HG02571 (cell line): Measurements from ENCODE around the gene RNF166.

Experiments used
- ATAC-seq: cut with Tn5 transposase; IDR thresholded peaks from one replicate; pipeline ENCODE4 v1.9.1; 2021; ENCODE audit warnings: mild to moderate bottlenecking, moderate library complexity; ENCODE audit not compliant: unreplicated experiment

Gene RNF166

DNA sequence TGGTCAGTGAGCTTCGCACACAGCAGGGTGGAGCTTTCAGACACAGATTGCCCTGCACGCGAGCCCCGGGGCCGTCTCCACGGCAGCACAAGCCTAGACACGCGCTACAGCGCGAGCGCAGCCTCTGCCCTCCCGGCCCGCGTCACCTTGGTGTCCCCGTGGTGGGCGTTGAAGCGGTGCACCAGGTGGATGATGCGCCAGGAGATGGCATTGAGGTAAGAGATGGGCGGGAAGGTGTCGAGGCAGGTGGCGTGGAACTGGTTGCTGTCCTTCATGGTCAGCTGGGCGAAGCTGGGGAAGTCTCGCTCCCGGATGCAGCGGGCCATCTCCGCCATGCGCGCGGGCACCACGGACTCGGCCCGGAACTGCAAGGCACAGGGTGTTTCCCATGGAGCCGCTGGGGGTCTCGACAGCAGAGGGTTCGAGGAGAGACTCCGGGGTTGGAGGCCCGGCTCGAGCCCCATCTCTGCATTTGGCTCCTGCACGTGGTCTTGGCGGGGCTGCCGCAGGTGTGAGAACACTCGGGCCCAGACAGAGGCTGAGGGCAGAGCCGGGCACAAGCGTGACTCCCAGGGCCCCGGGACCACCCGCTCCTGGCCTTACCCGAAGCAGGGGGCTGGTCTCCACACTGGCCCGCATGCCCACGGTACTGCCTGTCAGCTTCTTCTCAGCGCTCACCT is 51.0 kb downstream of the RNF166 start:
- no peak for ATAC-seq

DNA sequence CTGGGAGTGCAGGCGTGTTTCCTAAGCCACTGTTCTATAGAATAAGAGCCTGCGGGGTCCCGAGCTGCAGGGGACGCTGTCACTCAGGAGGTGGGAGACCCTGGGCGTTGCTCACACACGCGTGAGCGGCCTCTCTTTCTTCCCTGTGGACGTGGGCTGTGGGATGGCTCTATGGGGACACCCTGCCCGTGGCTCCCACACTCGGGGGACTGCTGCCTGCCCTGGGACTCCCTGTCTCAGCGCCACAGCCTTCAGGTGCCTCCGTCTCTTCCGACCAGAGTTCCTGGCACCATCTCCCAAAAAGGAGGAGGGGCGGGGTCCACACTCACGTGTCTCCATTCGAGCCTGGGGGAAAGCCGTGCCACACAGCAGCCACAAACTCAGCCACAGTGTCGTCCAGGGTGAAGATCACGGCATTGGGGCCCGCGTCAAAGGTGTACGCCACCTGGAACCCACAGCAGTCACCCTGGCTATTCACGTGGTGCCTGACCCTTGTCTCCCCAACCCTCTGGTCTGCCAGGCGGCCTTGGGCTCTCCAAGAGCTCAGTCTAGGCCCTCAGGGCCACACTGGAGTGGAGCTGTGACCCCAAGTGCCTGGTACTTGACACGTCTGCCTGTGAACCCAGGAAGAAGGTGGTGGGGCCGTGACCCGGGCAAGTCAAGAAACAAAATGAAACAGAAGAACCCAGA is 51.7 kb downstream of the RNF166 start:
- ATAC-seq, result no peak

DNA sequence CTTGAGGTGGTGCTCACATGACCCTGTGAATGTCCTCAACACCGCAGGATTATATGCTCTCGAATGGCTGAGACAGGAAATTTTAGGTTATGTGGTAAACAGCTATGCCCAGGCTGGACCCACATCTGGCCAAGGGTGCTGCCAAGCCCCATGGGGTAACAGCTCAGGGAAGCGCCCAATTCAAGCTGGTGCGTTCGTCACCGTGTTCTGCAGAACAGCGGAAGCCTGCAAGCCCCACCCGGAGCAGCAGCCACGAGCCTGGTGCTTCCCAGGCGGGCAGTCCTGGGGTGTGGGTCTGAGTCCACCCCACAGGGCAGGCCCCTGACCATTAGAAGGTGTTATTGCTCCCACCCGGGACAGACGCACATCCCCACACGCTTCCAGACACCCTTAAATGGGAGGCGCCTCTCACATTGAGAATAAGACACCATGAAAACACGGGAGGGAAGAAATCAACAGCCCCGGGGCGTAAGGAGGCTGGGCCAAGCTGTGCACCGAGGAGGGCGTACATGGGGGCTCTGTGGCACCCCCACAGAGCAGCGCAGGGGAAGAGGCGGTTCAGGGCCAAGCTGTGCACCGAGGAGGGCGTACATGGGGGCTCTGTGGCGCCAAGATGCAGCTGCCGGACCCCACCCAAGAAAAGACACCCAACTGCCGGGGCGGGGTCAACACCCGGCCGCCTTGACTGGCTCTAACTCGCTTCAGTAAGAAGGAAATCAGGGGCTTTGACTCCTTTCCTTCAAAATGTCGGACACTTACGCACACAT is 52.4 kb downstream of the RNF166 start:
- ATAC-seq, result no peak

DNA sequence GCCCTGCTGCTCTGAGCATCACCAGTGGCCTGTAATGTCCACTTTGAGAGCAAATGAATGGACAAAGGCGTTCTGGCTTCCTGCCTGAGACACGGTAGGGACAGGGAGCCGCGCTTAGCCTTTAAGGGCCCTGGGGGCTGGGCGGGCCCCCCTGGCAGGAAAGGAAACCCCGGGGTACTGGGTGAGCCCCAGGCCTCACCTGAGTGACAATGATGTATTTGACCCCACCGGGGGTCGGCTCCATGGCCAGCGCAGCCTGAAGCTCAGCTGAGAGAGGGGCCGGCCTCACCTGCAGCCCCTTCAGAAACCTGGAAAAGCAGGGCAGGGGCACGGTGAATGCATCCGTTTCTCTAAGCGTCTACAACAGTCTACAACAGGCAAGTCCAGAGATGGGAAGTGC is 53.1 kb downstream of the RNF166 start:
- no peak for ATAC-seq

DNA sequence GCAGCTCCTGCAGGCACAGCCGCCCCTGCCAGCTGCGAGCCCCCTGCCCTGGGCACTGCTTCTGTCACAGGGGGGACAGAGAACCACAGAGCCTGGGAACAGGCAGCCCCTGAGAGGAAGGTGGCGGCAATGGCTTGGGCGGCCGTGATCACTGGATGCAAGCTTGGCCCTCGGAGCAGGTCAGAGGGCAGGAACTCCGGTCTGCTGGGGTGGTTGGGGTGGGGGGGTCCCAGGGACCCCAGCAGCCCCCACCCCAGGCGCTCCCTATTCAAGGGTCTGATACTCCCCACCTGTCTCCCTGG is 53.5 kb downstream of the RNF166 start:
- ATAC-seq, result no peak

DNA sequence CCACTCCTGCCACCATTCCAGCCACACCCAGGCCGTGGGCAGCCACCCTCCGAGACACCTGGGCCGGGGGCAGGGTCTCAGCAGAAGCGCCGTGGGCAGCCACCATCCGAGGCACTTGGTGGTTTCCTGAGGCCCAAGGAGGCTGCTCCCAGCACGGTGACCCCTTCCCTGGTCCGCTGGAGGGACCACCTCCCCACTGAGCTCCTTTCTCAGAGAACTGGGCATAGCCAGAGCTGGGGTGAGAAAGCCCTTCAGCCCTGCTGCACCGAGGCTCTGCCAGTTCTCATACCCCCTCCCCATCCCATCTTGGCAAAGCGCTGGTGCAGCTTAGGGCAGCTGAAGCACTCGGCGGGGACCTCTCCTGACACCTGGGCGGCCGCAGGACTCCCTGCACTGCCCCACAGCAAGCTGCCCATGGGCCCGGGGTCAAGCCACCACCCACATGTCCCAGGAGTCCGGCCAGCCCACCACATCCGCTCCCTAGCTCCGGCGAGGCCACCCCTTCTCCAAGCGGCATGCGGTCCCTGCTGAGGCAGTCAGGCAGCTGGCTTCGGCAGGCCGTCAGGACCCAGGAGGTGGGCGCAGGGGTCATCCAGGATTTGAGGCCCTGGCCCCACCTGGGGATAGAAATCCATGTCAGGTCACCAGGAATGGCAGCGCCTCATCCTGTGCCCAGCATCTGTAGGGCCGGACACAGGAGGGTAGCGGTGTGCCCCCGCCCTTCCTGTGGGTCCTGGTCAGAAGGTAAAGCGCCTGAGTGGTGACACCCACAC is 54.0 kb downstream of the RNF166 start:
- ATAC-seq, result no peak

DNA sequence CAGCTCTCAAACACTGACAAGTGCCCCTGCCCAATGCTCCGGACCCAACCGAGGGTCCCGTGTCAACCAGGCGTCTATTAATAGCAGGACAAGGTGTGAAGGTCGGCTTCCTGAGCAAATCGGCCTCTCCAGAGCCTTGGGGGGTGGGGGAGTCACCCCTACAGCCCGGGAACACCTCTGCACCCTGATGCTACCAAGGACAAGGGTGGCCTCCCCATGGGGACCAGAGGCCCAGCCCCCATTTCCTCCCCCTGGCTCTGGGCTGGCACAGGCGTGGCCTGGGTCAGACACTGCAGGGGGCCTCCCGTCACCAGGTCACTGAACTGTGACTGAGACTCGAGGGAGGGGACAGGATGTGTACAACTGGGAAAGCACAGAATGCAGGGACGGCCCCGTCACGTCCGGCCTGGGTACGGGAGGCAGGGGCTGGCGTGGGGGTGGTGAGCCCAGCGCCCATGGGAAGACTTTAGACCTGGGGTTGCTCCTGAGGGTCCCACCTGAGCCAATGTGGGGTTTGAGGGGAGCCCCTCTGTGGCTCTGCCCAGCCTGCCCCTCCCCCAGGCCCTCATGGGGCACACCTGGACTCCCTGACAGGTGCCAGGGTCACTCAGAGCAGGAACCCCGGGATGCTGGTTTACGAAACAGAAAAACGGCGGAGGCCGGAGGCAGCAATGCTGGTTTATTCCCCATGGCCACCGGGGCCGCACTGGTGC is 54.8 kb downstream of the RNF166 start:
- ATAC-seq, result peak; percentile 61

DNA sequence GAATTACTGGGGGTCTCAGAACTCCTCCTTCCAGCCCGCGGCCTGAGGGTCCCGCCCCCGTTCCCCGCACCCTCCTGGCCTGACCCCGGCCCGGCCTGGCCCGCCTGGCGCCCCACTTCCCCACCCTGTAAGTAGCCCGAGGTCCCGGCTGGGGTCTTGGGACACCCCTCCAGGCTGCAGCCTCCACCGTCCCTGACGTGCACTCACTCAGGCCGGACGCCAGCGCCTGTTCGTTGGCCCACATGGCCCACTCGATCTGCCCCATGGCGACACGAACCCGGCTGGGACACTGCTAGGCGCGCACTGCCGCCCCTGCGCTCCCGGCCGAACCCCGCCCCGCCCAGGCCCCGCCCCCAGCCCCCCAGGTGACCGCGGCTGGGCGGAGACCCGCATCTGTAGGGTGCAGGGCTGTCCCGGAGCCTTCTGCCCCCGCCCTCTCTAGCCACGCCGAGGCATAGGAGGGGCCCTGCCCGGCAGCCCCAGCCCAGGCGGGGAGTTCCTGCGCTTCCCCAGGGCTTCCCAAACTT is 55.4 kb downstream of the RNF166 start, which contains the start of gene CYBA:
CYBA (minus strand) TSS at position 305 of the 527 bp plus-strand sequence; CDS start at position 265, 40 bp downstream.
- ATAC-seq, result peak; percentile 67

DNA sequence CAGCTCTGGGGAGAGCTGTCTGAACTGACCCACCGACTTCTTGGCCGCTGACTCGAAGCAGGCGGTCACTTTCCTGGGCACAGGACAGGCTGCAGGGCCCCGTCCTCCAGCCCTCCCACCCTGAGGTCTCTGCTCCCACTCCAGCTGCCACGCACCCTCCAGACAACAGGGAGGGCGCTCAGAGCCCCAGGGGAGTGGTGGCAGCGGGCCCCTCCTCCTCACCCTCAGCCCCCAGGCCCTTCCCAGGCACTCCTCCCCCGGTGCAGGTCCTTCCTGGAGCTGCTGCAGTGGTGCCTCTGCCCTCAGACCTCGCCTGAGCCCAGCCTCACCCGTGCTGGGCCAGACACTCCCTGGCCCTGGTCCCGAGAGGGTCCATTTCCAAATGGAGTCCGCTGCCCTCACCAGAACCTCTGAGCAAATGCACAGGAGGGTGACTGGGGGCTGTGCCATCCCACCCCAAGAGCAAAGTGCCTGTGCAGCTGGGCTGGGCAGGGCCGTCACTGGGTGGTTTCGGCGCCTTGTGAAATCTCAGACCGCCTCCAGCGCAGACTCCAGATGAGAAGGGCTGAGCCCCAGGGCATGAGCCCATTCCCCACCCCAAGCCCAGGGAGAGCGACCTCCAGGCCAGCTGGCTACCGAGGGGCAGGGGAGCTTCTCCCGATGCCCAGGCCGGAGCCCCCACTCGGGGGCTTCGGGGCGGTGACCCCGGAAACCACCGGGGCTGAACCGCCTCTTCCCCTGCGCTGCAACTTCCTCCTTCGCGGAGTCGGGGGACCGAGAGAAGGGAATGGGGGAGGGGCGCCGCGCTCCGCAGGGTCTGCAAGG is 56.1 kb downstream of the RNF166 start:
- ATAC-seq, result peak; percentile 20

DNA sequence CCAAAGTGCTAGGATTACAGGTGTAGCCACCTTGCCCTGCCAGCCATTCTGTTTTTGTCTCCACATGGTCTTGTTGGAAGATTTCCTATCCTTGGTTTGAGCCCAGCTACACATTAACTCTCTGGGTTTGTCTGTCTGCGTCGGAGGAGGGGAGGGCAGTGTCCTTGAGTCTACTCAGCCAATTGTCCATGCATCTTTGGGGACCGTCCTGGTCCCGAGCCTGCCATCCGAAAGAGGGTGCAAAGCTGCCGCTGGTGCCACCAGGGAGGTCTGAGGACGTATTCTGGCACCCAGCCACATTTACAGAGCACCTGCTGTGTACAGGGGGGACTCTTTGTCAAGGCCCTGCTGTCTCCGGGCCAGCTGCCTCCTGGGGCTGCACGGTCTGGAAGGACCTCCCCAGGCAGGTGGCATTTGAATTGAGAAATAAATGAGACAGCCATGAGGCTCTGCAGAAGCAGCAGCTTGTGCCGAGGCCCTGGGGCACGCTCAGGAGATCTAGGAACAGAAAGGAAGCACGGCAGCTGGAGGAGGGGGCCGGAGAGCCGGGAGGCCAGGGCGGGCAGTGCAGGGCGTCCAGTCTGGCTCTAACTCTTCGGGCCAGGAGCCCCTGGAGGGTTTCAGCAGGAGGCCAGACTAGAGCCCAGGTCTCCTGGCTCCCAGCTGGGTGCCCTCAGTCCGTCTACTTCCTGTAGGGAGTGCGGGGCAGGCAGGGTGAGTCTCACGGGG is 56.8 kb downstream of the RNF166 start:
- ATAC-seq, result no peak

DNA sequence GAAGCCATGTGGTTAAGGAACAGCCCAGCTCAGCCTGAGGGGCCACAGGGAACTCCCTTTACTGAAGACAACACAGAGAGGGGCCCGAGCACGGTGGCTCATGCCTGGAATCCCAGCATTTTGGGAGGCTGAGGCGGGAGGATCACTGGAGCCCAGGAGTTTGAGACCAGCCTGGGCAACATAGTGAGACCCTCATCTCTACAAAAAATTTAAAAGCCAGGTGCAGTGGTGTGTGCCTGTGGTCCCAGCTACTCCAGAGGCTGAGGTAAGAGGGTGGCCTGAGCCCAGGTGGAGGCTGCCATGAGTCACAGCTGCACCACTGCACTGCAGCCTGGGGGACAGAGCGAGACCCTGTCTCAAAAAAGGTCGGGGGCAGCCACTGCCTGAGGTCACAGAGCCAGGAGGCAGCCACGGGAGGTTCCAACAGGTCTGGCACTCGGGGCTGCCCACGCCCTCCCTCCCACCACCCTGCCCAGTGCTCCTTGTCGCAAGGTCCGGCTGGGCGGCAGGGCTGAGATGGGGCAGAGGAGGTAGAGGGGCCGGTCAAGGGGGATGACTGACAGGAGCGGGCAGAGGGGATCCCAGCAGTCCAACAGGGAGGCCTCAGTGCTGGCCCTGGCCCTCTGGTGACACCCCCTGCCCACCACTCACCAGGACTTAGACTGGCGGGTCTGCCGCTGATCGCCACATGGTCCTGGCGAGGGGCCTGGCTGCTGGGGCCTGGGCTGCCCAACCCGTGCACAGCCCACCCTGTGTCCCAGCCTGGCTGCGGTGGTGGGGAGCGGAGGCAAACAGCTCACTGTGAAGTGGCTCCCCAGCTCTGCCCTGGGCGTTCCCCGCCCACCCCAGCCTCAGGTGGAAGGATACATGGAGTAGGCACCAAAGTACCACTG is 58.8 kb downstream of the RNF166 start:
- no peak for ATAC-seq
